K562 (cell line): ENCODE data around the gene LMNTD2. TPM values are rescaled to one million over a fixed set of nuclear protein-coding genes. Genes with fewer than 3 reads are reported as not detected.

Experiments used
- ASH1L ChIP-seq: fragments of 450-650 bp; IDR thresholded peaks from 2 replicates; pipeline ENCODE4 v1.6.1; 2018; ENCODE audit warnings: borderline replicate concordance, mild to moderate bottlenecking, low read depth; ENCODE audit not compliant: partially characterized antibody
- BRF1 ChIP-seq: IDR thresholded peaks from 3 replicates; pipeline ENCODE4 v1.6.1; 2011; ENCODE audit warnings: borderline replicate concordance, mild to moderate bottlenecking; ENCODE audit not compliant: insufficient read length; ENCODE audit errors: extremely low read depth
- ELF1 ChIP-seq: fragments of 200-800 bp; sonication (Bioruptor generic); IDR thresholded peaks from 2 replicates; pipeline ENCODE4 v1.6.1; 2016; ENCODE audit warnings: missing genetic modification characterization, missing compliant biosample characterization
- GABPA ChIP-seq: fragments of 200-800 bp; sonication (Bioruptor generic); conservative IDR thresholded peaks from 2 replicates; pipeline ENCODE4 v1.6.1; 2016; ENCODE audit warnings: low read depth, missing genetic modification characterization, missing compliant biosample characterization
- MXI1 ChIP-seq: IDR thresholded peaks from 2 replicates; pipeline ENCODE4 v1.6.1; 2011; ENCODE audit warnings: low read depth, mild to moderate bottlenecking, improper control_type of control experiment, low read length
- NCOA2 ChIP-seq, 2 experiments: fragments of 450-650 bp; IDR thresholded peaks; 2 replicates each; pipeline ENCODE4 v1.6.1; 2018; ENCODE audit warnings: mild to moderate bottlenecking in 2 of 2, moderate library complexity in 1 of 2; ENCODE audit not compliant: partially characterized antibody in 2 of 2
- PCBP1 ChIP-seq: fragments of 200-400 bp; formaldehyde crosslinking; IDR thresholded peaks from 2 replicates; pipeline ENCODE4 v1.6.1; 2018; ENCODE audit warnings: mild to moderate bottlenecking, low read depth, low read length; ENCODE audit not compliant: poor library complexity, severe bottlenecking
- RBM17 ChIP-seq: fragments of 200-400 bp; formaldehyde crosslinking; IDR thresholded peaks from 2 replicates; pipeline ENCODE4 v1.6.1; 2017; ENCODE audit warnings: low read depth, mild to moderate bottlenecking, low read length, borderline replicate concordance
- RBM22 ChIP-seq: fragments of 200-400 bp; formaldehyde crosslinking; IDR thresholded peaks from 2 replicates; pipeline ENCODE4 v1.6.1; 2018; ENCODE audit warnings: low read length, low read depth; ENCODE audit not compliant: poor library complexity, severe bottlenecking
- SNAPC5 ChIP-seq: fragments of 250-450 bp; sonication (Bioruptor Pico); IDR thresholded peaks from 2 replicates; pipeline ENCODE4 v1.8.0; 2021; ENCODE audit warnings: moderate library complexity, mild to moderate bottlenecking, inconsistent platforms
- TGIF2 ChIP-seq: sonication (generic); formaldehyde crosslinking; IDR thresholded peaks from 2 replicates; pipeline ENCODE4 v1.8.1; 2022; ENCODE audit warnings: mild to moderate bottlenecking, missing genetic modification reagents, moderate library complexity
- ZNF146 ChIP-seq: IDR thresholded peaks from one replicate; pipeline ENCODE4 v1.6.1; 2018; ENCODE audit warnings: missing compliant biosample characterization; ENCODE audit not compliant: unreplicated experiment
- ZNF274 ChIP-seq: IDR thresholded peaks from 2 replicates; pipeline ENCODE4 v1.6.1; 2011; ENCODE audit warnings: low read depth, mild to moderate bottlenecking, low read length, moderate library complexity, borderline replicate concordance
- ZNF668 ChIP-seq: fragments of 250-450 bp; sonication (Bioruptor Pico); IDR thresholded peaks from 2 replicates; pipeline ENCODE4 v1.8.0; 2022; ENCODE audit warnings: mild to moderate bottlenecking, inconsistent platforms
- polyA plus RNA-seq, 8 experiments: library from polyadenylated mRNA; depleted of rRNA in 4 of 8; stranded (reverse) in 5 of 8; unstranded in 3 of 8; fragments of >200 nt; fragmentation: Nextera tagmentation in 2 of 8; fragmentation: Illumina TruSeq in 1 of 8; extraction: Ambion mirVana in 2 of 8; extraction: Trizol in 1 of 8; gene quantifications; 2 replicates each; pipeline versions ENCODE4 v1.2.1 to v1.2.3, GENCODE V29; 2011 to 2014; ENCODE audit warnings: inconsistent platforms in 1 of 8, missing spikeins in 1 of 8
- total RNA-seq, 7 experiments: library from RNA; depleted of rRNA in 6 of 7; stranded (reverse); fragments of >200 nt in 6 of 7; fragmentation: Illumina TruSeq in 2 of 7; extraction: Trizol in 2 of 7; gene quantifications; 2 replicates each; pipeline versions ENCODE4 v1.2.1 to v1.2.3, GENCODE V29; 2011 to 2021; ENCODE audit warnings: low replicate concordance in 1 of 7
- TF ChIP-seq, protein P1 (sequence below): sonication (generic); formaldehyde crosslinking; IDR thresholded peaks from 2 replicates; pipeline ENCODE4 v1.8.0; 2022; ENCODE audit warnings: mild to moderate bottlenecking, missing genetic modification reagents
- TF ChIP-seq, protein P2 (sequence below), 2 experiments: fragments of 450-650 bp; conservative IDR thresholded peaks; 2 replicates each; pipeline ENCODE4 v1.6.1; 2017; ENCODE audit warnings: mild to moderate bottlenecking in 2 of 2, moderate library complexity in 2 of 2

The LMNTD2 gene
- total and polyA plus RNA-seq, 9 of the 15 experiments (the other 6 are each of a cell fraction or from before 2014, with no cell fraction given) = 0.48 to 4.2 (median 1.5) TPM; not detected in 3

- TF ChIP-seq, protein P1, sequence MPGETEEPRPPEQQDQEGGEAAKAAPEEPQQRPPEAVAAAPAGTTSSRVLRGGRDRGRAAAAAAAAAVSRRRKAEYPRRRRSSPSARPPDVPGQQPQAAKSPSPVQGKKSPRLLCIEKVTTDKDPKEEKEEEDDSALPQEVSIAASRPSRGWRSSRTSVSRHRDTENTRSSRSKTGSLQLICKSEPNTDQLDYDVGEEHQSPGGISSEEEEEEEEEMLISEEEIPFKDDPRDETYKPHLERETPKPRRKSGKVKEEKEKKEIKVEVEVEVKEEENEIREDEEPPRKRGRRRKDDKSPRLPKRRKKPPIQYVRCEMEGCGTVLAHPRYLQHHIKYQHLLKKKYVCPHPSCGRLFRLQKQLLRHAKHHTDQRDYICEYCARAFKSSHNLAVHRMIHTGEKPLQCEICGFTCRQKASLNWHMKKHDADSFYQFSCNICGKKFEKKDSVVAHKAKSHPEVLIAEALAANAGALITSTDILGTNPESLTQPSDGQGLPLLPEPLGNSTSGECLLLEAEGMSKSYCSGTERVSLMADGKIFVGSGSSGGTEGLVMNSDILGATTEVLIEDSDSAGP = no peak
- TF ChIP-seq RBM22 (no peak), BRF1 (no peak), ELF1 (tag) (no peak), NCOA2 (IDR thresholded peaks at IDR 0.05; ENCODE audit: partially characterized antibody in 2 of 2) (no peak), ZNF668 (CRISPR knock-in tag) (no peak), ASH1L (no peak), ZNF146 (CRISPR knock-in tag) (no peak), PCBP1 (peak; percentile 20), TGIF2 (CRISPR knock-in tag) (no peak), RBM17 (no peak), GABPA (tag) (0 out of 2 replicates have a peak, but pooled peaks have one; percentile 7), SNAPC5 (CRISPR knock-in tag) (no peak), MXI1 (no peak), ZNF274 (no peak)
- TF ChIP-seq, protein P2, sequence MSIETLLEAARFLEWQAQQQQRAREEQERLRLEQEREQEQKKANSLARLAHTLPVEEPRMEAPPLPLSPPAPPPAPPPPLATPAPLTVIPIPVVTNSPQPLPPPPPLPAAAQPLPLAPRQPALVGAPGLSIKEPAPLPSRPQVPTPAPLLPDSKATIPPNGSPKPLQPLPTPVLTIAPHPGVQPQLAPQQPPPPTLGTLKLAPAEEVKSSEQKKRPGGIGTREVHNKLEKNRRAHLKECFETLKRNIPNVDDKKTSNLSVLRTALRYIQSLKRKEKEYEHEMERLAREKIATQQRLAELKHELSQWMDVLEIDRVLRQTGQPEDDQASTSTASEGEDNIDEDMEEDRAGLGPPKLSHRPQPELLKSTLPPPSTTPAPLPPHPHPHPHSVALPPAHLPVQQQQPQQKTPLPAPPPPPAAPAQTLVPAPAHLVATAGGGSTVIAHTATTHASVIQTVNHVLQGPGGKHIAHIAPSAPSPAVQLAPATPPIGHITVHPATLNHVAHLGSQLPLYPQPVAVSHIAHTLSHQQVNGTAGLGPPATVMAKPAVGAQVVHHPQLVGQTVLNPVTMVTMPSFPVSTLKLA (conservative IDR thresholded peaks at IDR 0.05) = no peak
- TF ChIP-seq, all 486 proteins: peak for 14
Observed at GRCh38 chr11:537622-538430, 22.7 kb downstream of the LMNTD2 start (continued).
